BE2C (cell line): ENCODE data around the gene TST.

Experiments used
- DNase-seq: peaks from one replicate; pipeline ENCODE4 v3.0.0-alpha.2; 2020
- H3K27me3 ChIP-seq: fragments of 250-450 bp; sonication (Bioruptor Pico); 2 replicates; pipeline ENCODE4 v1.5.1; 2020; ENCODE audit warnings: mild to moderate bottlenecking
- H3K36me3 ChIP-seq: fragments of 250-450 bp; sonication (Bioruptor Pico); 2 replicates; pipeline ENCODE4 v1.5.1; 2020; ENCODE audit warnings: mild to moderate bottlenecking
- H3K4me1 ChIP-seq: fragments of 250-450 bp; sonication (Bioruptor Pico); 2 replicates; pipeline ENCODE4 v1.5.1; 2020
- H3K4me3 ChIP-seq: 2 replicates; pipeline ENCODE4 v1.5.1; 2011; ENCODE audit warnings: low read depth, low read length
- H3K9me3 ChIP-seq: fragments of 250-450 bp; sonication (Bioruptor Pico); 2 replicates; pipeline ENCODE4 v1.5.1; 2020
- TF ChIP-seq, protein P1 (sequence below): IDR thresholded peaks from 2 replicates; pipeline ENCODE4 v1.5.1; 2012; ENCODE audit warnings: mild to moderate bottlenecking, low read depth, low read length

TST gene

DNA sequence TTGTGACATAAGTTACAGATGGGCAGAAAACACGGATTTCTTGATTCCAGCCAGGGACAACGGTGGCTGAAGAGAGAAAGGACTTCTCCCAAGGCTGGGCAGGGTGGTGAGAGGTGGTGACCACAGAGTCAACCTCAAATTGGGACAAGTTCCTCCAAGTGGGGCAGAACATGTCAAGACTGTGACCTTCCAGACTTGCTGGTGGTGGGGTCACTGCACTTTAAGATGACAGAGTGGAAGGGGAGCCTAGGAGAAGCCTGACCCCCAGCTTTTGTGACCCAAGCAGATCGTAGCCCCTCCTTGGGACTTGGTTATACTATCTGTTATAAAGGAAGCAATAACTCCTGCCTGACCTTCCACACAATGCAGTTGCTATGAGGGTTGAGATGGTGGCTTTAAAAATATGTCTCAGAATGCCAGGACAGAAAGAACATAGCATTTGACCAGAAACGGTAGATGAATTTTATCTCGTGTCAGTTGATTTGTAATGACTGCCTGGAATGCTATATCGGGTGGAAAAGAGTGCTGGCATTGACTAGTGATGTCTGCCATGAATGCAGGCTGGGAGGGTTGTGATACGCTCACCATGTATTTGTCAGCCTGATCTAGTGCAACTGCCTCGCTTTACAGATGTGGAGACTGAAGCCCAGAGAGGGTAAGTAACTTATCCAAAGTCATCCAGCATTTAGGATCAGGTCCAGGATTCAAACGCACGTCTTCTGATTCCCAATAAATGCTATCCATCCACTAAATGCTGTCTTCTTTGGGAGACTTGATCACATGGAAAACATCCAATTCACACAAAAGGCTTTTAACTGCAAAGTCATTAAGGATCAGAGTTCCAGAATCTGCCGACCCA, 18.3 kb downstream of the TST start:
- DNase-seq: no peak
- Histone ChIP-seq H3K27me3 (peaks cover 4% of the 10 kb centered on the region), H3K36me3 (no peaks in the 10 kb centered on the region), H3K9me3 (no peaks in the 10 kb centered on the region), H3K4me3 (no peak overlapping the region), H3K4me1 (no peaks in the 10 kb centered on the region)
- TF ChIP-seq, protein P1, sequence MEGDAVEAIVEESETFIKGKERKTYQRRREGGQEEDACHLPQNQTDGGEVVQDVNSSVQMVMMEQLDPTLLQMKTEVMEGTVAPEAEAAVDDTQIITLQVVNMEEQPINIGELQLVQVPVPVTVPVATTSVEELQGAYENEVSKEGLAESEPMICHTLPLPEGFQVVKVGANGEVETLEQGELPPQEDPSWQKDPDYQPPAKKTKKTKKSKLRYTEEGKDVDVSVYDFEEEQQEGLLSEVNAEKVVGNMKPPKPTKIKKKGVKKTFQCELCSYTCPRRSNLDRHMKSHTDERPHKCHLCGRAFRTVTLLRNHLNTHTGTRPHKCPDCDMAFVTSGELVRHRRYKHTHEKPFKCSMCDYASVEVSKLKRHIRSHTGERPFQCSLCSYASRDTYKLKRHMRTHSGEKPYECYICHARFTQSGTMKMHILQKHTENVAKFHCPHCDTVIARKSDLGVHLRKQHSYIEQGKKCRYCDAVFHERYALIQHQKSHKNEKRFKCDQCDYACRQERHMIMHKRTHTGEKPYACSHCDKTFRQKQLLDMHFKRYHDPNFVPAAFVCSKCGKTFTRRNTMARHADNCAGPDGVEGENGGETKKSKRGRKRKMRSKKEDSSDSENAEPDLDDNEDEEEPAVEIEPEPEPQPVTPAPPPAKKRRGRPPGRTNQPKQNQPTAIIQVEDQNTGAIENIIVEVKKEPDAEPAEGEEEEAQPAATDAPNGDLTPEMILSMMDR: no peak

DNA sequence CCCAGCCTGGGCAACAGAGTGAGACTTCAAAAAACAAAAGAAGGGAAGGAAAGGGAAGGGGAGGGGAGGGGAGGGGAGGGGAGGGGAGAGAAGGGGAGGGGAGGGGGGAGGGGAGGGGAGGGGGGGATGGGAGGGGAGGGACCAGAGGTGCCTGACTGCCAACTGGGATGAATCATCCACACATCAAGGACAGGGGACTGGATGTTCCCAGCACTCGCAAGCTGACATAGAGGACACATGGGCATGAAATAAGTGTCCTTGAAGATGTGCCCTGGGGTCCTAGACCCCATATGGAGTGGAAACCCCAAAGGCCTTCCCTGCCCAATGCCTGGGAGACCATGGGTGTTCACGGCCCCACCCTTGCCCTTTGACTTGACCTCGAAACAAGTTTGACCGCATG, 19.8 kb downstream of the TST start:
- Histone ChIP-seq H3K9me3 (no peaks in the 10 kb centered on the region), H3K4me3 (no peak overlapping the region), H3K27me3 (no peaks in the 10 kb centered on the region), H3K4me1 (no peaks in the 10 kb centered on the region), H3K36me3 (no peaks in the 10 kb centered on the region)
- TF ChIP-seq, protein P1: no peak
- no peak for DNase-seq

DNA sequence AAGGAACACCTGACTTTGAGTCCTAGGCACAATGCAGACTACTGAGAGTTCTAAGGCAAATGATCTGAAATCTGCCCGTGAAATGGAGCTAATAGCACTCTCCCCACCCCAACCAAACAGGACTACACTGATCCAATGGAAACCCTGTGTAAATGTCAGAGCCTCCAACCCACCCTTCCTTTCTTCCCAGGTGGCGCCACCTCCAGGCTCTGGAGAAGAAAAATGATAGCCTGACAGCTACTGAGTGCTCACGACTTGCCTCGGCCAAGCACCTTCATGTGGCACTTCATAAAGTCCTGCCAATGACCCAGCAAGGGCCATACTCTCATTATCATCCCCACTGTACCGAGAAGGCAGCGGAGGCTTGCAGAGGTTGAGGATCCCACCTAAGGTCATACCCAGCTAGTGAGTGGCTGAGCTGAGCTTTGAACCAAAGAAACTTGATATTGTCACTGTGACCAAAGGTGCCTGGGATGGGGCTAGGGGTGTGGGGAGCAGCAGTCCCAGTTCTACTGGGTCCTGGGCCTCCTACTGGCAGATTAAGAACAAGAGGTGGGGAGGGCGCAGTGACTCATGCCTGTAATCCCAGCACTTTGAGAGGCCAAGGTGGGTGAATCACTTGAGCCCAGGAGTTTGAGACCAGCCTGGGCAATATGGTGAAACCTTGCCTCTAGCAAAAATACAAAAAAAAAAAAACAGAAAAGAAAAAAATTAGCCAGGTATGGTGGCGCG, 20.5 kb downstream of the TST start:
- Histone ChIP-seq H3K36me3 (no peaks in the 10 kb centered on the region), H3K4me3 (no peak overlapping the region), H3K27me3 (no peaks in the 10 kb centered on the region), H3K9me3 (no peaks in the 10 kb centered on the region), H3K4me1 (no peaks in the 10 kb centered on the region)
- TF ChIP-seq, protein P1: peak; percentile 31
- DNase-seq: no peak

DNA sequence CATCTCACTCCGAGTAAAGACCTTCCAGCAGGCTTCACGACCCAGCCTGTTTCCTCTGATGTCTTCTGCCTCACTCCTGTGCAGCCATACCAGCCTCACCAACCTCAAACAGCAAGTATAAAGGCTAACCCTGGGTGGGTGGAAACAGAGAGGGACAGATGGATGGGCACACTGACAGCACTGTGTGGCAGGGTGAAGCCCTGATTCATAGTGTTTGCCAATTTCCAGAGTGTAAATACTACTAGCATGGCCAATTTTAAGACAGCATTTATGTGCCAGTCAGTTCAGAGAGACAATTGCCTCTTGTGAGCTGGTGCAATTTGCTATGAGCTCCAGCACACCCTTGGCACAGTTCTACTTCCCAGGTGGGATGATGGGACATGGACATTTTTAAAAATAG, 21.5 kb downstream of the TST start:
- Histone ChIP-seq H3K36me3 (no peaks in the 10 kb centered on the region), H3K4me3 (no peak overlapping the region), H3K9me3 (no peaks in the 10 kb centered on the region), H3K27me3 (peaks cover 3% of the 10 kb centered on the region; the same call in 1 of the 2 replicates), H3K4me1 (no peaks in the 10 kb centered on the region)
- TF ChIP-seq, protein P1: no peak
- DNase-seq: no peak

DNA sequence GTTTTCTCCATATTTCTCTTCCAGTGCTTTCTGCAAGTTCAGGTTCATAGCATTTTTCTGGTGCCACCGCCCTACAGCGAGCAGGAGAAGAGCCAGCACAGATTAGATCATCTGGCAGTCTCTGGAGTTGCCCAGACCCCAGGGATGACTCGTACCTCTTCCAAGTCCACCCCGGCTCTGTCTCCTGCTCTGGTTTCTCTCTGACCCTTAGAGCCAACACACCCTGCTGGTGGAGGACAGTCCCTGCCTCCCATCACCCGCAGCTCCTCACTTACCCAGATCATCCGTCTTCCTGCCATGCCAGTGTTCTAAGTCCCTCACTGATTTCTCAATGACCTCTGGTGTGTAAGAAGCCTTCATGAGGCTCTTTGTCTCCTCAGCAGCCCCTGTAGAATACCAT, 28.0 kb downstream of the TST start:
- no peak overlapping the region for H3K4me3 ChIP-seq
- TF ChIP-seq, protein P1: peak; percentile 9; the same call in 1 of the 2 replicates
- peaks cover 18% of the 10 kb centered on the region for H3K27me3 ChIP-seq
- H3K4me1 ChIP-seq: no peaks in the 10 kb centered on the region
- H3K9me3 ChIP-seq: peaks cover 2% of the 10 kb centered on the region; the same call in 1 of the 2 replicates
- no peaks in the 10 kb centered on the region for H3K36me3 ChIP-seq
- no peak for DNase-seq
